ENCODE data around the gene MORF4L1. TPM values are rescaled to one million over a fixed set of nuclear protein-coding genes. Genes with fewer than 3 reads are reported as not detected.
"Not testable (repeated sequence)": the region's sequence is repeated elsewhere in the genome, so short reads cannot be mapped to it uniquely, and the experiment has no call there.

The MORF4L1 gene
- polyA plus RNA-seq, 6 donors from 2014 or later = 213 to 250 (median 243) TPM

GRCh38 chr15:78927077-78927790, 54.5 kb downstream of the MORF4L1 start:
- ATAC-seq (ENCODE audit: low read depth in 2 of 2) = no peak
- H3K4me1 Mint-ChIP-seq = peaks cover 5 to 19% (median 16%) of the 10 kb centered on the region in 3 donors
- H3K9me3 Mint-ChIP-seq = no peaks in the 10 kb centered on the region
- H3K27ac Mint-ChIP-seq = peak overlapping the region in 4 of 6 donors; percentile 4 to 65 (median 48)
- no peaks in the 10 kb centered on the region for H3K27me3 Mint-ChIP-seq
- peaks cover 0 to 35% of the 10 kb centered on the region in 2 donors for H3K36me3 Mint-ChIP-seq
- no peak for DNase-seq
- H3K4me3 Mint-ChIP-seq = no peak overlapping the region

- H3K4me1 Mint-ChIP-seq = peaks cover 7 to 24% (median 16%) of the 10 kb centered on the region in 3 donors
Observed at GRCh38 chr15:78928176-78928575, 55.5 kb downstream of the MORF4L1 start.

GRCh38 chr15:78928616-78929093, 56.0 kb downstream of the MORF4L1 start:
- DNase-seq (no peak), ATAC-seq (ENCODE audit: low read depth in 2 of 2) (no peak)
- H3K27ac Mint-ChIP-seq = peak overlapping the region in 4 of 6 donors; percentile 62 to 96 (median 64)
- H3K4me3 Mint-ChIP-seq = no peak overlapping the region
- peaks cover 7 to 24% (median 16%) of the 10 kb centered on the region in 3 donors for H3K4me1 Mint-ChIP-seq
- peaks cover 0 to 46% of the 10 kb centered on the region in 2 donors for H3K36me3 Mint-ChIP-seq
- no peaks in the 10 kb centered on the region for H3K9me3 Mint-ChIP-seq
- H3K27me3 Mint-ChIP-seq = no peaks in the 10 kb centered on the region

More at GRCh38 chr15:78928176-78928575, 55.5 kb downstream of the MORF4L1 start:
- H3K27ac Mint-ChIP-seq = peak overlapping the region in 3 of 6 donors; percentile 62 to 96 (median 86)
- H3K4me3 Mint-ChIP-seq; H3K27me3 Mint-ChIP-seq; DNase-seq; H3K9me3 Mint-ChIP-seq; ATAC-seq (ENCODE audit: low read depth in 2 of 2): not testable (repeated sequence)
- peaks cover 0 to 43% of the 10 kb centered on the region in 2 donors for H3K36me3 Mint-ChIP-seq

GRCh38 chr15:78929536-78930264, 57.0 kb downstream of the MORF4L1 start:
- H3K36me3 Mint-ChIP-seq = peaks cover 3 to 44% of the 10 kb centered on the region in 2 donors
- H3K27me3 Mint-ChIP-seq = no peaks in the 10 kb centered on the region
- peaks cover 8 to 29% (median 14%) of the 10 kb centered on the region in 3 donors for H3K4me1 Mint-ChIP-seq
- peak overlapping the region in 5 of 6 donors; percentile 54 to 86 (median 81) for H3K27ac Mint-ChIP-seq
- no peak for ATAC-seq (ENCODE audit: low read depth in 2 of 2)
- H3K4me3 Mint-ChIP-seq = no peak overlapping the region
- no peaks in the 10 kb centered on the region for H3K9me3 Mint-ChIP-seq
- no peak for DNase-seq

- no peak for DNase-seq
- no peak overlapping the region for H3K4me3 Mint-ChIP-seq
- peak overlapping the region in 2 of 6 donors; percentile 34 to 52 for H3K27ac Mint-ChIP-seq
- ATAC-seq (ENCODE audit: low read depth in 2 of 2) = no peak
- peaks cover 5 to 47% of the 10 kb centered on the region in 2 donors for H3K36me3 Mint-ChIP-seq
- no peaks in the 10 kb centered on the region for H3K9me3 Mint-ChIP-seq
- H3K27me3 Mint-ChIP-seq = no peaks in the 10 kb centered on the region
- H3K4me1 Mint-ChIP-seq = peaks cover 12 to 31% (median 16%) of the 10 kb centered on the region in 3 donors
Observed at GRCh38 chr15:78930577-78931388, 58.1 kb downstream of the MORF4L1 start.

GRCh38 chr15:78931439-78932257, 59.0 kb downstream of the MORF4L1 start:
- H3K4me3 Mint-ChIP-seq = no peak overlapping the region
- H3K27ac Mint-ChIP-seq = peak overlapping the region in 1 of 6 donors; percentile 52
- peaks cover 16 to 39% (median 21%) of the 10 kb centered on the region in 3 donors for H3K4me1 Mint-ChIP-seq
- H3K36me3 Mint-ChIP-seq = peaks cover 5 to 47% of the 10 kb centered on the region in 2 donors
- H3K27me3 Mint-ChIP-seq = no peaks in the 10 kb centered on the region
- ATAC-seq (ENCODE audit: low read depth in 2 of 2) = no peak
- no peak for DNase-seq
- no peaks in the 10 kb centered on the region for H3K9me3 Mint-ChIP-seq

GRCh38 chr15:78932258-78932808, 59.6 kb downstream of the MORF4L1 start:
- no peaks in the 10 kb centered on the region for H3K27me3 Mint-ChIP-seq
- DNase-seq = no peak

GRCh38 chr15:78933187-78933822, 60.6 kb downstream of the MORF4L1 start:
- peaks cover 22 to 46% (median 38%) of the 10 kb centered on the region in 3 donors for H3K4me1 Mint-ChIP-seq
- ATAC-seq (ENCODE audit: low read depth in 2 of 2) (no peak), DNase-seq (no peak)
- no peaks in the 10 kb centered on the region for H3K9me3 Mint-ChIP-seq
- no peak overlapping the region for H3K4me3 Mint-ChIP-seq
- no peaks in the 10 kb centered on the region for H3K27me3 Mint-ChIP-seq
- H3K36me3 Mint-ChIP-seq = peaks cover 8 to 41% of the 10 kb centered on the region in 2 donors
- H3K27ac Mint-ChIP-seq = peak overlapping the region in 4 of 6 donors; percentile 16 to 86 (median 48)

More at GRCh38 chr15:78932258-78932808, 59.6 kb downstream of the MORF4L1 start:
- peak overlapping the region in 2 of 6 donors; percentile 70 to 75 for H3K27ac Mint-ChIP-seq
- peaks cover 5 to 47% of the 10 kb centered on the region in 2 donors for H3K36me3 Mint-ChIP-seq
- ATAC-seq (ENCODE audit: low read depth in 2 of 2) = no peak
- H3K9me3 Mint-ChIP-seq = no peaks in the 10 kb centered on the region
- no peak overlapping the region for H3K4me3 Mint-ChIP-seq
- H3K4me1 Mint-ChIP-seq = peaks cover 18 to 44% (median 28%) of the 10 kb centered on the region in 3 donors

- peak overlapping the region in 3 of 8 donors; percentile 23 to 47 (median 27) for H3K4me3 Mint-ChIP-seq
- ATAC-seq (ENCODE audit: low read depth in 2 of 2) (no peak), DNase-seq (no peak)
- H3K9me3 Mint-ChIP-seq = no peaks in the 10 kb centered on the region
- H3K4me1 Mint-ChIP-seq = peaks cover 26 to 48% (median 45%) of the 10 kb centered on the region in 3 donors
- no peaks in the 10 kb centered on the region for H3K27me3 Mint-ChIP-seq
- peaks cover 13 to 38% of the 10 kb centered on the region in 2 donors for H3K36me3 Mint-ChIP-seq
- peak overlapping the region in 3 of 6 donors; percentile 62 to 86 (median 66) for H3K27ac Mint-ChIP-seq
Observed at GRCh38 chr15:78933823-78934654, 61.3 kb downstream of the MORF4L1 start.

GRCh38 chr15:78934655-78935023, 61.9 kb downstream of the MORF4L1 start:
- no peaks in the 10 kb centered on the region for H3K9me3 Mint-ChIP-seq
- peaks cover 13 to 37% of the 10 kb centered on the region in 2 donors for H3K36me3 Mint-ChIP-seq
- H3K27me3 Mint-ChIP-seq = no peaks in the 10 kb centered on the region
- peak overlapping the region in 3 of 8 donors; percentile 23 to 47 (median 27) for H3K4me3 Mint-ChIP-seq
- H3K27ac Mint-ChIP-seq = peak overlapping the region in 4 of 6 donors; percentile 43 to 86 (median 64)
- DNase-seq (no peak), ATAC-seq (ENCODE audit: low read depth in 2 of 2) (no peak)
- H3K4me1 Mint-ChIP-seq = peaks cover 30 to 53% (median 51%) of the 10 kb centered on the region in 3 donors
